ENCODE results near the gene GDF10. TPM values are rescaled to one million over a fixed set of nuclear protein-coding genes. Genes with fewer than 3 reads are reported as not detected.

The GDF10 gene
- total RNA-seq, 4 donors from 2014 or later, result 0.35 TPM; not detected in 3

- DNase-seq, result no peak
- TF ChIP-seq POLR2A (IDR thresholded peaks at IDR 0.05) (no peak), CTCF (IDR thresholded peaks at IDR 0.05) (no peak)
- peaks cover 0 to 18% (median 4%) of the 10 kb centered on the region in 4 donors for H3K4me1 ChIP-seq
- H3K9me3 ChIP-seq, result no peaks in the 10 kb centered on the region
- H3K27ac ChIP-seq, result no peak overlapping the region
- H3K36me3 ChIP-seq, result no peaks in the 10 kb centered on the region
- H3K27me3 ChIP-seq, result no peaks in the 10 kb centered on the region
- H3K4me3 ChIP-seq, result no peak overlapping the region
Measured at GRCh38 chr10:47262606-47263533, 37.1 kb upstream of the GDF10 start.

GRCh38 chr10:47264797-47265281, 35.2 kb upstream of the GDF10 start:
- Histone ChIP-seq H3K9me3 (no peaks in the 10 kb centered on the region), H3K27ac (no peak overlapping the region), H3K27me3 (no peaks in the 10 kb centered on the region), H3K4me1 (peaks cover 0 to 14% (median 1%) of the 10 kb centered on the region in 4 donors), H3K36me3 (no peaks in the 10 kb centered on the region), H3K4me3 (no peak overlapping the region)
- DNase-seq, result peak in 1 of 3 donors; percentile 56
- TF ChIP-seq CTCF (IDR thresholded peaks at IDR 0.05) (no peak), POLR2A (IDR thresholded peaks at IDR 0.05) (no peak)

GRCh38 chr10:47266602-47267001, 33.4 kb upstream of the GDF10 start:
- no peaks in the 10 kb centered on the region for H3K9me3 ChIP-seq
- no peaks in the 10 kb centered on the region for H3K36me3 ChIP-seq
- no peak overlapping the region for H3K27ac ChIP-seq
- no peak for DNase-seq
- H3K27me3 ChIP-seq, result no peaks in the 10 kb centered on the region
- peaks cover 0 to under 1% (median 0%) of the 10 kb centered on the region in 4 donors for H3K4me1 ChIP-seq
- H3K4me3 ChIP-seq, result no peak overlapping the region
- TF ChIP-seq CTCF (IDR thresholded peaks at IDR 0.05), result no peak
- no peak for TF ChIP-seq POLR2A (IDR thresholded peaks at IDR 0.05)

- Histone ChIP-seq H3K27ac (no peak overlapping the region), H3K4me3 (no peak overlapping the region), H3K27me3 (no peaks in the 10 kb centered on the region), H3K4me1 (no peaks in the 10 kb centered on the region), H3K36me3 (no peaks in the 10 kb centered on the region), H3K9me3 (peaks cover 0 to 3% (median 0%) of the 10 kb centered on the region in 4 donors)
- no peak for DNase-seq
- TF ChIP-seq POLR2A (IDR thresholded peaks at IDR 0.05) (no peak), CTCF (IDR thresholded peaks at IDR 0.05) (no peak)
Measured at GRCh38 chr10:47268696-47269095, 31.3 kb upstream of the GDF10 start.

- Histone ChIP-seq H3K9me3 (peaks cover 0 to 3% (median 0%) of the 10 kb centered on the region in 4 donors), H3K4me3 (no peak overlapping the region), H3K27ac (no peak overlapping the region), H3K36me3 (no peaks in the 10 kb centered on the region), H3K27me3 (no peaks in the 10 kb centered on the region), H3K4me1 (no peaks in the 10 kb centered on the region)
- DNase-seq, result no peak
- no peak for TF ChIP-seq POLR2A (IDR thresholded peaks at IDR 0.05)
- no peak for TF ChIP-seq CTCF (IDR thresholded peaks at IDR 0.05)
Measured at GRCh38 chr10:47269294-47269693, 30.7 kb upstream of the GDF10 start.
